ENCODE results near the gene ZNF180. TPM values are rescaled to one million over a fixed set of nuclear protein-coding genes. Genes with fewer than 3 reads are reported as not detected.
"Not testable (repeated sequence)": the region's sequence is repeated elsewhere in the genome, so short reads cannot be mapped to it uniquely, and the experiment has no call there.

Gene ZNF180
- total and polyA plus RNA-seq, 2 donors (not counting 1 experiment from before 2014, with no cell fraction given): 4.4 to 16.1 TPM

GRCh38 chr19:44456016-44456415, 44.3 kb downstream of the ZNF180 start:
- H3K9ac ChIP-seq (ENCODE audit: low read length); POLR2A ChIA-PET; H3K4me3 ChIP-seq (ENCODE audit: control extremely low read depth in 1 of 5, extremely low read depth in 1 of 5, insufficient read depth in 1 of 5, low read depth in 2 of 5, low read length in 4 of 5); H2AFZ ChIP-seq (ENCODE audit: insufficient read depth, low read depth, low read length, poor library complexity, severe bottlenecking); H3K36me3 ChIP-seq (replicated peaks in 1 of 2; ENCODE audit: control extremely low read depth in 1 of 2, control insufficient read depth in 1 of 2, extremely low read depth in 1 of 2, insufficient read depth in 2 of 2, low read length in 1 of 2); H3K27ac Mint-ChIP-seq; H3K4me1 ChIP-seq (ENCODE audit: control insufficient read depth in 2 of 2, insufficient read depth in 2 of 2, low read length in 2 of 2); H4K20me1 ChIP-seq (ENCODE audit: control insufficient read depth, insufficient read depth, low read length, poor library complexity, severe bottlenecking); H3K4me1 Mint-ChIP-seq; DNase-seq; H3K4me3 Mint-ChIP-seq; H3K4me2 ChIP-seq (replicated peaks; ENCODE audit: low read depth, low read length, poor library complexity, severe bottlenecking); H3K79me2 ChIP-seq (ENCODE audit: control insufficient read depth, insufficient read depth, low read length); H3K27ac ChIP-seq (ENCODE audit: low read length in 2 of 2); intact Hi-C loops (cut with micrococcal nuclease); CTCF ChIA-PET; ATAC-seq (ENCODE audit: low read depth): not testable (repeated sequence)
- Histone ChIP-seq H3K9me3 (ENCODE audit: control extremely low read depth in 1 of 3, control insufficient read depth in 2 of 3, insufficient read depth in 1 of 3, low read length in 2 of 3) (peaks cover 1 to 51% (median 32%) of the 10 kb centered on the region in 3 donors), H3K27me3 (replicated peaks in 1 of 4; ENCODE audit: control extremely low read depth in 1 of 4, control insufficient read depth in 3 of 4, insufficient read depth in 4 of 4, low read length in 3 of 4) (peaks cover 0 to 14% (median 1%) of the 10 kb centered on the region in 4 experiments)
- Mint-ChIP-seq H3K27me3 (peaks cover 31% of the 10 kb centered on the region), H3K9me3 (ENCODE audit: insufficient read depth) (peaks cover 30% of the 10 kb centered on the region)
- WGBS (ENCODE audit: insufficient coverage): no CpG with 5 or more reads among the region's 13 CpGs

GRCh38 chr19:44455100-44455499, 45.2 kb downstream of the ZNF180 start:
- no CpG with 5 or more reads among the region's 4 CpGs for WGBS (ENCODE audit: insufficient coverage)
- Histone ChIP-seq H3K9ac (ENCODE audit: low read length) (no peak overlapping the region), H3K9me3 (ENCODE audit: control extremely low read depth in 1 of 3, control insufficient read depth in 2 of 3, insufficient read depth in 1 of 3, low read length in 2 of 3) (peaks cover 1 to 57% (median 34%) of the 10 kb centered on the region in 3 donors), H3K79me2 (ENCODE audit: control insufficient read depth, insufficient read depth, low read length) (no peaks in the 10 kb centered on the region), H3K4me2 (replicated peaks; ENCODE audit: low read depth, low read length, poor library complexity, severe bottlenecking) (no peak overlapping the region), H2AFZ (ENCODE audit: insufficient read depth, low read depth, low read length, poor library complexity, severe bottlenecking) (no peak overlapping the region), H3K27me3 (replicated peaks in 1 of 4; ENCODE audit: control extremely low read depth in 1 of 4, control insufficient read depth in 3 of 4, insufficient read depth in 4 of 4, low read length in 3 of 4) (peaks cover 0 to 14% (median 1%) of the 10 kb centered on the region in 4 experiments), H3K4me3 (ENCODE audit: control extremely low read depth in 1 of 5, extremely low read depth in 1 of 5, insufficient read depth in 1 of 5, low read depth in 2 of 5, low read length in 4 of 5) (no peak overlapping the region), H3K27ac (ENCODE audit: low read length in 2 of 2) (no peak overlapping the region), H3K4me1 (ENCODE audit: control insufficient read depth in 2 of 2, insufficient read depth in 2 of 2, low read length in 2 of 2) (no peaks in the 10 kb centered on the region), H4K20me1 (ENCODE audit: control insufficient read depth, insufficient read depth, low read length, poor library complexity, severe bottlenecking) (no peaks in the 10 kb centered on the region), H3K36me3 (replicated peaks in 1 of 2; ENCODE audit: control extremely low read depth in 1 of 2, control insufficient read depth in 1 of 2, extremely low read depth in 1 of 2, insufficient read depth in 2 of 2, low read length in 1 of 2) (no peaks in the 10 kb centered on the region)
- H3K4me1 Mint-ChIP-seq: no peaks in the 10 kb centered on the region
- peaks cover 31% of the 10 kb centered on the region for H3K27me3 Mint-ChIP-seq
- ChIA-PET CTCF (no interaction called here), POLR2A (no interaction called here)
- H3K27ac Mint-ChIP-seq: no peak overlapping the region
- H3K9me3 Mint-ChIP-seq (ENCODE audit: insufficient read depth): peaks cover 30% of the 10 kb centered on the region
- no peak for DNase-seq
- intact Hi-C loops (cut with micrococcal nuclease): no loop called here
- H3K4me3 Mint-ChIP-seq: no peak overlapping the region
- TF ChIP-seq CTCF (IDR thresholded peaks at IDR 0.05) (no peak), EZH2 (IDR thresholded peaks at IDR 0.05; ENCODE audit: borderline replicate concordance, insufficient read depth, low read depth, low read length, poor library complexity, severe bottlenecking) (no peak)
- ATAC-seq (ENCODE audit: low read depth): no peak

Data from B cell (primary cell).